Neural cell (in vitro differentiated cells): ENCODE data around the gene TMEM218.

Experiments
- EP300 ChIP-seq: fragments of 450-650 bp; conservative IDR thresholded peaks from 2 replicates; pipeline ENCODE4 v1.6.1; 2014; ENCODE audit warnings: antibody characterized with exemption, mild to moderate bottlenecking, moderate library complexity; ENCODE audit not compliant: poor library complexity, severe bottlenecking
- POLR2AphosphoS5 ChIP-seq: IDR thresholded peaks from 2 replicates; pipeline ENCODE4 v1.6.1; 2012
- RAD21 ChIP-seq: fragments of 450-650 bp; conservative IDR thresholded peaks from 2 replicates; pipeline ENCODE4 v1.6.1; 2014; ENCODE audit warnings: antibody characterized with exemption, mild to moderate bottlenecking, moderate library complexity
- REST ChIP-seq: IDR thresholded peaks from 2 replicates; pipeline ENCODE4 v1.6.1; 2012; ENCODE audit warnings: borderline replicate concordance
- TAF1 ChIP-seq: IDR thresholded peaks from 2 replicates; pipeline ENCODE4 v1.6.1; 2012; ENCODE audit warnings: low read depth
- TF ChIP-seq, protein P1 (sequence below): fragments of 450-650 bp; IDR thresholded peaks from 2 replicates; pipeline ENCODE4 v1.5.1; 2014; ENCODE audit warnings: antibody characterized with exemption, mild to moderate bottlenecking, moderate library complexity; ENCODE audit not compliant: poor library complexity, severe bottlenecking

DNA sequence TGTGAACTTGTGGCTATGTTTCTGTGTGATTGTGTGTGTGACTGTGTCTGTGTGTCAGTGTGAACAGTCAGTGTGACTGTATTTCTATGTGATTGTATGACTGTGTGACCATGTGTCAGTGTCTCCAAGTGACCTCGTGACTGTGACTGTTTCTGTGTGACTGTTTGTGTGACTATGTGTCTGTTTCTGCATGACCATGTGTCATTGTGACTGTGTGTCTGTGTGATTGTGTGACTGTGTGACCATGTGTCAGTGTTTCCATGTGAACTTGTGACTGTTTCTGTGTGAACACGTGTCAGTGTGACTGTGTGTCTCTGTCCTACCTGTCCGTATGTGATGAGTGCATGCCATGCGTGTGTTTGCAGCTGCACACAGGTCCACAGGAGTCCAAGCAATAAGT lies 44.3 kb upstream of the TMEM218 start:
- TF ChIP-seq POLR2AphosphoS5 (no peak), RAD21 (no peak), EP300 (no peak), TAF1 (no peak), REST (no peak)
- TF ChIP-seq, protein P1, sequence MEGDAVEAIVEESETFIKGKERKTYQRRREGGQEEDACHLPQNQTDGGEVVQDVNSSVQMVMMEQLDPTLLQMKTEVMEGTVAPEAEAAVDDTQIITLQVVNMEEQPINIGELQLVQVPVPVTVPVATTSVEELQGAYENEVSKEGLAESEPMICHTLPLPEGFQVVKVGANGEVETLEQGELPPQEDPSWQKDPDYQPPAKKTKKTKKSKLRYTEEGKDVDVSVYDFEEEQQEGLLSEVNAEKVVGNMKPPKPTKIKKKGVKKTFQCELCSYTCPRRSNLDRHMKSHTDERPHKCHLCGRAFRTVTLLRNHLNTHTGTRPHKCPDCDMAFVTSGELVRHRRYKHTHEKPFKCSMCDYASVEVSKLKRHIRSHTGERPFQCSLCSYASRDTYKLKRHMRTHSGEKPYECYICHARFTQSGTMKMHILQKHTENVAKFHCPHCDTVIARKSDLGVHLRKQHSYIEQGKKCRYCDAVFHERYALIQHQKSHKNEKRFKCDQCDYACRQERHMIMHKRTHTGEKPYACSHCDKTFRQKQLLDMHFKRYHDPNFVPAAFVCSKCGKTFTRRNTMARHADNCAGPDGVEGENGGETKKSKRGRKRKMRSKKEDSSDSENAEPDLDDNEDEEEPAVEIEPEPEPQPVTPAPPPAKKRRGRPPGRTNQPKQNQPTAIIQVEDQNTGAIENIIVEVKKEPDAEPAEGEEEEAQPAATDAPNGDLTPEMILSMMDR: no peak
